PC-3 (cell line): Measurements from ENCODE around the gene SLC26A1.

Experiments
- CTCF ChIP-seq: fragments of 300-600 bp; sonication (generic); conservative IDR thresholded peaks from 2 replicates; pipeline ENCODE4 v1.5.1; 2017; ENCODE audit warnings: antibody characterized with exemption, low read depth, mild to moderate bottlenecking, low read length
- EZH2 ChIP-seq: fragments of 300-600 bp; sonication (generic); IDR thresholded peaks from one replicate; pipeline ENCODE4 v1.6.1; 2017; ENCODE audit warnings: antibody characterized with exemption, mild to moderate bottlenecking, low read length; ENCODE audit not compliant: unreplicated experiment
- EZH2phosphoT487 ChIP-seq: fragments of 300-600 bp; sonication (generic); IDR thresholded peaks from 2 replicates; pipeline ENCODE4 v1.6.1; 2018; ENCODE audit warnings: mild to moderate bottlenecking, antibody characterized with exemption, low read length, borderline replicate concordance

- TF ChIP-seq CTCF (no peak), EZH2phosphoT487 (no peak), EZH2 (no peak)
Observed at GRCh38 chr4:1008840-1009541, 15.8 kb upstream of the SLC26A1 start.
